NCI-H345 (cell line): ENCODE measurements around the gene SLC16A2.

ENCODE experiments used
- DNase-seq: peaks from one replicate; lab custom pipeline; 2025; lab: John Stamatoyannopoulos, UW

The SLC16A2 gene

GRCh38 chrX:74536832-74537371, 115.6 kb downstream of the SLC16A2 start:
- DNase-seq: peak; percentile 34

GRCh38 chrX:74540635-74541249, 119.4 kb downstream of the SLC16A2 start:
- DNase-seq: no peak

GRCh38 chrX:74545880-74546523, 124.7 kb downstream of the SLC16A2 start:
- DNase-seq: no peak

GRCh38 chrX:74546984-74547383, 125.7 kb downstream of the SLC16A2 start:
- DNase-seq: no peak

- peak; percentile 67 for DNase-seq
These were observed 129.1 kb downstream of the SLC16A2 start for GRCh38 chrX:74550295-74550802.

GRCh38 chrX:74551934-74552333, 130.6 kb downstream of the SLC16A2 start:
- no peak for DNase-seq

- DNase-seq: no peak
These were observed 136.1 kb downstream of the SLC16A2 start for GRCh38 chrX:74557378-74557777.

- DNase-seq: no peak
These were observed 156.8 kb downstream of the SLC16A2 start for GRCh38 chrX:74578137-74578536.

- no peak for DNase-seq
These were observed 158.4 kb downstream of the SLC16A2 start for GRCh38 chrX:74579597-74580198.
